IMR-90 (cell line): ENCODE results near the gene H6PD. TPM values are rescaled to one million over a fixed set of nuclear protein-coding genes. Genes with fewer than 3 reads are reported as not detected.

Experiments used
- ATAC-seq: fragments of 200-7000 bp; cut with Tn5 transposase; 2 replicates; pipeline ENCODE4 v1.9.1; 2020; ENCODE audit warnings: low read depth, mild to moderate bottlenecking, moderate library complexity
- BruUV-seq: library from RNA; stranded (reverse); fragments of 400-500 nt; replicated peaks from 2 replicates; lab custom pipeline; 2021; lab: Mats Ljungman, UMichigan
- CTCF ChIA-PET: fragments of 300-600 bp; formaldehyde crosslinking; extraction: SDS; loops from one replicate; lab custom pipeline; 2021; ENCODE audit warnings: antibody characterized with exemption; lab: Yijun Ruan, JAX
- POLR2A ChIA-PET: fragments of 300-600 bp; sonication (Branson Sonifier 250); formaldehyde crosslinking; loops from one replicate; lab custom pipeline; 2022; ENCODE audit warnings: antibody characterized with exemption; ENCODE audit not compliant: unreplicated experiment; lab: Charles Lee
- DNase-seq: peaks from one replicate; pipeline ENCODE4 v3.0.0; 2013
- H2AFZ ChIP-seq: replicated peaks from 2 replicates; pipeline ENCODE3; 2013; ENCODE audit warnings: low read length, mild to moderate bottlenecking; ENCODE audit not compliant: poor library complexity
- H2AK5ac ChIP-seq: 2 replicates; pipeline ENCODE4 v1.6.1; 2013; ENCODE audit warnings: low read depth, low read length, inconsistent platforms
- H2AK9ac ChIP-seq: replicated peaks from 2 replicates; pipeline ENCODE3; 2013; ENCODE audit warnings: mild to moderate bottlenecking, low read depth, low read length, moderate library complexity; ENCODE audit not compliant: poor library complexity
- H2BK120ac ChIP-seq: 2 replicates; pipeline ENCODE4 v1.6.1; 2013; ENCODE audit warnings: low read depth, low read length, inconsistent platforms
- H2BK15ac ChIP-seq: 3 replicates; pipeline ENCODE4 v1.6.1; 2013; ENCODE audit warnings: low read depth, low read length, inconsistent platforms
- H2BK20ac ChIP-seq: 2 replicates; pipeline ENCODE4 v1.6.1; 2013; ENCODE audit warnings: low read depth, mild to moderate bottlenecking, inconsistent platforms, low read length, moderate library complexity
- H2BK5ac ChIP-seq: 2 replicates; pipeline ENCODE4 v1.6.1; 2013; ENCODE audit warnings: mild to moderate bottlenecking, low read depth, low read length, inconsistent platforms; ENCODE audit not compliant: poor library complexity, severe bottlenecking
- H3K14ac ChIP-seq: replicated peaks from 2 replicates; pipeline ENCODE4 v1.6.1; 2013; ENCODE audit warnings: low read depth, low read length, inconsistent platforms
- H3K18ac ChIP-seq: 2 replicates; pipeline ENCODE4 v1.6.1; 2013; ENCODE audit warnings: low read depth, low read length, control low read depth
- H3K23ac ChIP-seq: 2 replicates; pipeline ENCODE4 v1.6.1; 2013; ENCODE audit warnings: low read depth, low read length, inconsistent platforms
- H3K27ac ChIP-seq: 2 replicates; pipeline ENCODE4 v1.5.1; 2013; ENCODE audit warnings: mild to moderate bottlenecking, control low read depth, low read length; ENCODE audit not compliant: insufficient read depth
- H3K27me3 ChIP-seq: 2 replicates; pipeline ENCODE4 v1.6.1; 2013; ENCODE audit warnings: low read length; ENCODE audit not compliant: control insufficient read depth, insufficient read depth
- H3K36me3 ChIP-seq: 2 replicates; pipeline ENCODE4 v1.6.1; 2013; ENCODE audit warnings: low read length, mixed read lengths; ENCODE audit not compliant: control insufficient read depth, insufficient read depth
- H3K4ac ChIP-seq: 2 replicates; pipeline ENCODE4 v1.6.1; 2013; ENCODE audit warnings: low read depth, low read length, inconsistent platforms
- H3K4me1 ChIP-seq: 2 replicates; pipeline ENCODE4 v1.6.1; 2013; ENCODE audit warnings: low read length, mixed read lengths; ENCODE audit not compliant: control insufficient read depth, insufficient read depth
- H3K4me2 ChIP-seq: 2 replicates; pipeline ENCODE4 v1.6.1; 2013; ENCODE audit warnings: low read depth, mild to moderate bottlenecking, control low read depth, low read length, moderate library complexity
- H3K4me3 ChIP-seq: 2 replicates; pipeline ENCODE4 v1.5.1; 2013; ENCODE audit warnings: low read depth, mild to moderate bottlenecking, control low read depth, low read length, moderate library complexity; ENCODE audit not compliant: insufficient read depth
- H3K56ac ChIP-seq: 2 replicates; pipeline ENCODE4 v1.6.1; 2013; ENCODE audit warnings: low read length, inconsistent platforms; ENCODE audit not compliant: insufficient read depth; ENCODE audit errors: extremely low read depth
- H3K79me1 ChIP-seq, 2 experiments: 2 replicates each; pipeline ENCODE4 v1.6.1; 2013; ENCODE audit warnings: low read length in 2 of 2, inconsistent platforms in 1 of 2, low read depth in 1 of 2
- H3K9ac ChIP-seq: 2 replicates; pipeline ENCODE4 v1.6.1; 2013; ENCODE audit warnings: low read depth, low read length, control low read depth
- H3K9me1 ChIP-seq: 2 replicates; pipeline ENCODE4 v1.6.1; 2013; ENCODE audit warnings: low read length, inconsistent platforms; ENCODE audit not compliant: insufficient read depth
- H3K9me3 ChIP-seq: 2 replicates; pipeline ENCODE4 v1.6.1; 2013; ENCODE audit warnings: low read length; ENCODE audit not compliant: control insufficient read depth, insufficient read depth
- H4K20me1 ChIP-seq: 2 replicates; pipeline ENCODE4 v1.6.1; 2013; ENCODE audit warnings: low read length, inconsistent platforms; ENCODE audit not compliant: insufficient read depth
- H4K5ac ChIP-seq: 2 replicates; pipeline ENCODE4 v1.6.1; 2013; ENCODE audit warnings: mild to moderate bottlenecking, low read depth, low read length, control low read depth
- H4K8ac ChIP-seq, 2 experiments: 2 replicates each; pipeline ENCODE4 v1.6.1; 2013; ENCODE audit warnings: low read depth in 2 of 2, low read length in 2 of 2, control low read depth in 1 of 2, inconsistent platforms in 1 of 2
- H4K91ac ChIP-seq: 2 replicates; pipeline ENCODE4 v1.6.1; 2013; ENCODE audit warnings: low read depth, low read length, inconsistent platforms; ENCODE audit not compliant: insufficient read depth
- ELK1 ChIP-seq: fragments of 150-350 bp; IDR thresholded peaks from 2 replicates; pipeline ENCODE4 v1.6.1; 2016; ENCODE audit warnings: low read depth, mild to moderate bottlenecking, low read length, moderate library complexity, borderline replicate concordance
- MAZ ChIP-seq: IDR thresholded peaks from 2 replicates; pipeline ENCODE4 v1.6.1; 2012; ENCODE audit warnings: low read depth, mild to moderate bottlenecking, low read length, improper control_type of control experiment, moderate library complexity, borderline replicate concordance
- WGBS, 2 experiments: methylation state at CpG; one replicate each; pipeline versions ENCODE4 v1.1.5 to v1.1.7; 2013; ENCODE audit warnings: missing lambda C conversion rate in 2 of 2; ENCODE audit not compliant: insufficient read length in 1 of 2; ENCODE audit errors: extremely low coverage in 2 of 2; 5-methylcytosine and 5-hydroxymethylcytosine counted together
- dilution Hi-C: fragments of 300-500 bp; cut with HindIII; formaldehyde crosslinking; loops from one replicate; pipeline ENCODE4 v1.14.3; 2018; ENCODE audit warnings: low sequenced_read_pairs; ENCODE audit not compliant: unreplicated experiment
- in situ Hi-C: fragments of 300-500 bp; cut with MboI; formaldehyde crosslinking; loops from 3 replicates; pipeline ENCODE4 v1.14.3; 2019; ENCODE audit warnings: low sequenced_read_pairs, inconsistent platforms, mixed read lengths
- intact Hi-C: fragments of 100-400 bp; cut with micrococcal nuclease; formaldehyde crosslinking; loops from 2 replicates; pipeline ENCODE4 v1.10.0; 2022
- polyA plus RNA-seq, 3 experiments: library from polyadenylated mRNA; depleted of rRNA; stranded (reverse); fragments of >200 nt; gene quantifications; 2 replicates each; pipeline ENCODE4 v1.2.3, GENCODE V29; 2012; ENCODE audit warnings: low replicate concordance in 1 of 3
- total RNA-seq: library from RNA; depleted of rRNA; stranded (reverse); fragments of >200 nt; gene quantifications from 2 replicates; pipeline ENCODE4 v1.2.3, GENCODE V29; 2012

H6PD gene
- total and polyA plus RNA-seq, 2 of the 4 experiments (the other 2 are of a cell fraction): 9.3 to 22.1 TPM

- no peak overlapping the region for H3K14ac ChIP-seq
- CTCF ChIA-PET: interaction anchor here (0.6 kb wide), 1 partner anchor 1430 kb away, joined by 3 read pairs; no protein-coding TSS in a partner anchor
- H2AK9ac ChIP-seq: no peak overlapping the region
- no peak overlapping the region for H4K8ac ChIP-seq
- no peak overlapping the region for H3K27ac ChIP-seq
- peak overlapping the region; percentile 16; the same call in 1 of the 2 replicates for H2BK20ac ChIP-seq
- in situ Hi-C loops: no loop called here
- H3K9me1 ChIP-seq: peaks cover 45% of the 10 kb centered on the region
- no peaks in the 10 kb centered on the region for H3K9me3 ChIP-seq
- peak overlapping the region; percentile 68; the same call in 1 of the 2 replicates for H2BK120ac ChIP-seq
- no peak overlapping the region for H3K23ac ChIP-seq
- peaks cover 94% of the 10 kb centered on the region for H4K20me1 ChIP-seq
- H3K4ac ChIP-seq: peak overlapping the region; percentile 19; the same call in 1 of the 2 replicates
- no TSS peak for BruUV-seq
- H2BK5ac ChIP-seq: no peak overlapping the region
- no peaks in the 10 kb centered on the region for H3K27me3 ChIP-seq
- intact Hi-C loops: no loop called here
- peak overlapping the region; percentile 23; the same call in 1 of the 2 replicates for H4K91ac ChIP-seq
- no peak overlapping the region; the same call in 2 of the 3 replicates for H2BK15ac ChIP-seq
- WGBS, 2 experiments: 69% methylated on average over 6 of the region's 8 CpGs; no CpG with 5 or more reads in 1 of the 2 experiments
- H3K18ac ChIP-seq: no peak overlapping the region
- TF ChIP-seq ELK1 (no peak), MAZ (no peak)
- ATAC-seq (no peak), DNase-seq (no peak)
- H3K79me1 ChIP-seq: peaks cover 26 to 90% of the 10 kb centered on the region in 2 experiments
- H4K5ac ChIP-seq: no peak overlapping the region
- H2AK5ac ChIP-seq: peak overlapping the region; percentile 69; the same call in 1 of the 2 replicates
- POLR2A ChIA-PET: no interaction called here
- peaks cover 27% of the 10 kb centered on the region for H3K4me1 ChIP-seq
- no peak overlapping the region for H3K56ac ChIP-seq
- no peak overlapping the region for H3K4me2 ChIP-seq
- H3K4me3 ChIP-seq: no peak overlapping the region
- dilution Hi-C loops: no loop called here
- no peak overlapping the region for H3K9ac ChIP-seq
- no peak overlapping the region for H2AFZ ChIP-seq
- no peaks in the 10 kb centered on the region; the same call in 1 of the 2 replicates for H3K36me3 ChIP-seq
These were observed 79.5 kb downstream of the H6PD start for GRCh38 chr1:9314111-9314510.
